GM18508 (cell line): Measurements from ENCODE around the gene NUP133.
A peak's percentile ranks its signal among the peaks of the same experiment; 100 is the strongest.
"Not testable (repeated sequence)": the region's sequence is repeated elsewhere in the genome, so short reads cannot be mapped to it uniquely, and the experiment has no call there.

Experiments used
- ATAC-seq: cut with Tn5 transposase; IDR thresholded peaks from one replicate; pipeline ENCODE4 v1.9.1; 2021; ENCODE audit warnings: moderate number of reproducible peaks; ENCODE audit not compliant: insufficient read depth, unreplicated experiment

Gene NUP133

GRCh38 chr1:229511201-229511600 lies 3.1 kb upstream of the NUP133 start:
- ATAC-seq, result not testable (repeated sequence)

- ATAC-seq, result no peak
These were observed 1.4 kb upstream of the NUP133 start for GRCh38 chr1:229509576-229509975.

GRCh38 chr1:229508823-229509337 lies 739 bp upstream of the NUP133 start:
- ATAC-seq, result no peak

GRCh38 chr1:229507502-229507901 lies 639 bp downstream of the NUP133 start:
- ATAC-seq, result no peak

GRCh38 chr1:229506633-229507032 lies 1.5 kb downstream of the NUP133 start:
- ATAC-seq, result no peak

GRCh38 chr1:229495782-229496181 lies 12.4 kb downstream of the NUP133 start:
- no peak for ATAC-seq

GRCh38 chr1:229487181-229487580 lies 21.0 kb downstream of the NUP133 start:
- ATAC-seq, result no peak

GRCh38 chr1:229485318-229485717 lies 22.8 kb downstream of the NUP133 start:
- ATAC-seq, result no peak

GRCh38 chr1:229482511-229482910 lies 25.6 kb downstream of the NUP133 start:
- no peak for ATAC-seq

- ATAC-seq, result no peak
These were observed 27.6 kb downstream of the NUP133 start for GRCh38 chr1:229480495-229480894.

GRCh38 chr1:229479660-229480399 lies 28.3 kb downstream of the NUP133 start:
- ATAC-seq, result peak; percentile 56

GRCh38 chr1:229478852-229479251 lies 29.3 kb downstream of the NUP133 start:
- ATAC-seq, result no peak

- not testable (repeated sequence) for ATAC-seq
These were observed 32.3 kb downstream of the NUP133 start for GRCh38 chr1:229475859-229476258.

- no peak for ATAC-seq
These were observed 33.6 kb downstream of the NUP133 start for GRCh38 chr1:229474509-229474908.

GRCh38 chr1:229471175-229471574 lies 37.0 kb downstream of the NUP133 start:
- no peak for ATAC-seq

GRCh38 chr1:229470406-229471043 lies 37.6 kb downstream of the NUP133 start:
- ATAC-seq, result no peak

GRCh38 chr1:229466887-229467286 lies 41.3 kb downstream of the NUP133 start:
- ATAC-seq, result no peak

GRCh38 chr1:229464672-229465071 lies 43.5 kb downstream of the NUP133 start:
- ATAC-seq, result no peak

GRCh38 chr1:229461032-229461668 lies 47.0 kb downstream of the NUP133 start:
- ATAC-seq, result no peak

GRCh38 chr1:229459815-229460214 lies 48.3 kb downstream of the NUP133 start:
- ATAC-seq, result no peak

GRCh38 chr1:229457436-229457835 lies 50.7 kb downstream of the NUP133 start:
- ATAC-seq, result no peak
